MM.1S (cell line): ENCODE measurements around the gene GABRB3.

Source experiments
- DNase-seq: peaks from one replicate; pipeline ENCODE4 v3.0.0-alpha.2; 2015
- H2AFZ ChIP-seq: fragments of 300-600 bp; sonication (generic); 2 replicates; pipeline ENCODE4 v1.6.0; 2016; ENCODE audit warnings: antibody characterized with exemption, low read length
- H3F3A ChIP-seq: fragments of 300-600 bp; sonication (generic); 2 replicates; pipeline ENCODE4 v1.6.1; 2016; ENCODE audit warnings: mild to moderate bottlenecking, antibody characterized with exemption, low read length, moderate library complexity, mixed read lengths; ENCODE audit not compliant: insufficient read depth
- H3K27ac ChIP-seq: fragments of 300-600 bp; sonication (generic); 2 replicates; pipeline ENCODE4 v1.5.1; 2016; ENCODE audit warnings: mild to moderate bottlenecking, low read length
- H3K27me3 ChIP-seq: fragments of 300-600 bp; sonication (generic); replicated peaks from 2 replicates; pipeline ENCODE4 v1.6.0; 2016; ENCODE audit warnings: low read length; ENCODE audit not compliant: insufficient read depth
- H3K36me3 ChIP-seq: fragments of 300-600 bp; sonication (generic); replicated peaks from 2 replicates; pipeline ENCODE4 v1.6.1; 2016; ENCODE audit warnings: mild to moderate bottlenecking, low read length, mixed read lengths; ENCODE audit not compliant: insufficient read depth
- H3K4me1 ChIP-seq: fragments of 300-600 bp; sonication (generic); 2 replicates; pipeline ENCODE4 v1.6.1; 2016; ENCODE audit warnings: low read length, mixed read lengths
- H3K4me2 ChIP-seq: fragments of 300-600 bp; sonication (generic); 2 replicates; pipeline ENCODE4 v1.6.0; 2016; ENCODE audit warnings: low read depth, low read length
- H3K4me3 ChIP-seq: fragments of 300-600 bp; sonication (generic); 2 replicates; pipeline ENCODE4 v1.5.1; 2016; ENCODE audit warnings: low read length, mixed read lengths
- H3K79me2 ChIP-seq: fragments of 300-600 bp; sonication (generic); 2 replicates; pipeline ENCODE4 v1.6.1; 2016; ENCODE audit warnings: mixed run types, low read length, mixed read lengths
- H3K9ac ChIP-seq: fragments of 300-600 bp; sonication (generic); 2 replicates; pipeline ENCODE4 v1.6.1; 2016; ENCODE audit warnings: low read length, mixed read lengths
- H3K9me2 ChIP-seq: fragments of 300-600 bp; sonication (generic); replicated peaks from 2 replicates; pipeline ENCODE4 v1.6.1; 2016; ENCODE audit warnings: mild to moderate bottlenecking, low read length, mixed read lengths; ENCODE audit not compliant: insufficient read depth
- H3K9me3 ChIP-seq: fragments of 300-600 bp; sonication (generic); replicated peaks from 2 replicates; pipeline ENCODE4 v1.6.1; 2016; ENCODE audit warnings: mild to moderate bottlenecking, low read length, mixed read lengths; ENCODE audit not compliant: insufficient read depth
- H4K20me1 ChIP-seq: fragments of 300-600 bp; sonication (generic); 2 replicates; pipeline ENCODE4 v1.6.1; 2016; ENCODE audit warnings: mild to moderate bottlenecking, low read length, moderate library complexity, mixed read lengths; ENCODE audit not compliant: insufficient read depth
- EZH2 ChIP-seq: fragments of 300-600 bp; sonication (generic); optimal IDR thresholded peaks from 2 replicates; pipeline ENCODE3; 2017; ENCODE audit warnings: low read depth, mild to moderate bottlenecking, antibody characterized with exemption, low read length, mixed read lengths
- EZH2phosphoT487 ChIP-seq: fragments of 300-600 bp; sonication (generic); IDR thresholded peaks from 2 replicates; pipeline ENCODE4 v1.6.1; 2018; ENCODE audit warnings: antibody characterized with exemption, low read length
- TF ChIP-seq, protein P1 (sequence below): fragments of 300-600 bp; sonication (generic); IDR thresholded peaks from 2 replicates; pipeline ENCODE4 v1.5.1; 2016; ENCODE audit warnings: antibody characterized with exemption, low read length, mixed read lengths

The GABRB3 gene

DNA sequence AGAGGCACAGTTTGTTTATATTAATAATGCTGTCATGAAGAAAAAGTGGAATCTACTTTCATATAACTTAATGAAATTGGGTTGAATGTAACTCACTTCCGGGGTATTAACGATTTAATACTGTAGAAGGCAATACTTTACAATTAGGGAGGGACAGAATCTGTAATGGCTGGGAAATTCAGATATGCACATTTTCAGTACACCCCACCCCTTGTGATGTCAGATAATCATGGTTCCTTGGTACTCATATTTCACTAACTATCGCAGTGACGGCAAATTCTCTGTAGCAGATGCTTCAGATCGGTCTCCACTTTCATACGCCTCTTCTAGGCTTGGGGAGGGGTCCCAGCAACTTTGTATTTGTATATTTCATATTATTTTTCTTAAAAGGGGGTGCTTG lies 207.3 kb downstream of the GABRB3 start:
- no peaks in the 10 kb centered on the region for H3K9me2 ChIP-seq
- no peaks in the 10 kb centered on the region for H3K4me1 ChIP-seq
- no peak for DNase-seq
- no peak overlapping the region for H3K27ac ChIP-seq
- no peaks in the 10 kb centered on the region for H3K79me2 ChIP-seq
- H3K27me3 ChIP-seq = no peaks in the 10 kb centered on the region
- H3K4me3 ChIP-seq = no peak overlapping the region
- H3F3A ChIP-seq = no peaks in the 10 kb centered on the region
- no peak overlapping the region for H2AFZ ChIP-seq
- H3K36me3 ChIP-seq = no peaks in the 10 kb centered on the region
- TF ChIP-seq EZH2 (no peak), EZH2phosphoT487 (no peak)
- TF ChIP-seq, protein P1, sequence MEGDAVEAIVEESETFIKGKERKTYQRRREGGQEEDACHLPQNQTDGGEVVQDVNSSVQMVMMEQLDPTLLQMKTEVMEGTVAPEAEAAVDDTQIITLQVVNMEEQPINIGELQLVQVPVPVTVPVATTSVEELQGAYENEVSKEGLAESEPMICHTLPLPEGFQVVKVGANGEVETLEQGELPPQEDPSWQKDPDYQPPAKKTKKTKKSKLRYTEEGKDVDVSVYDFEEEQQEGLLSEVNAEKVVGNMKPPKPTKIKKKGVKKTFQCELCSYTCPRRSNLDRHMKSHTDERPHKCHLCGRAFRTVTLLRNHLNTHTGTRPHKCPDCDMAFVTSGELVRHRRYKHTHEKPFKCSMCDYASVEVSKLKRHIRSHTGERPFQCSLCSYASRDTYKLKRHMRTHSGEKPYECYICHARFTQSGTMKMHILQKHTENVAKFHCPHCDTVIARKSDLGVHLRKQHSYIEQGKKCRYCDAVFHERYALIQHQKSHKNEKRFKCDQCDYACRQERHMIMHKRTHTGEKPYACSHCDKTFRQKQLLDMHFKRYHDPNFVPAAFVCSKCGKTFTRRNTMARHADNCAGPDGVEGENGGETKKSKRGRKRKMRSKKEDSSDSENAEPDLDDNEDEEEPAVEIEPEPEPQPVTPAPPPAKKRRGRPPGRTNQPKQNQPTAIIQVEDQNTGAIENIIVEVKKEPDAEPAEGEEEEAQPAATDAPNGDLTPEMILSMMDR = no peak
- H3K9ac ChIP-seq = no peak overlapping the region
- no peaks in the 10 kb centered on the region for H3K9me3 ChIP-seq
- no peaks in the 10 kb centered on the region for H4K20me1 ChIP-seq
- H3K4me2 ChIP-seq = no peak overlapping the region

DNA sequence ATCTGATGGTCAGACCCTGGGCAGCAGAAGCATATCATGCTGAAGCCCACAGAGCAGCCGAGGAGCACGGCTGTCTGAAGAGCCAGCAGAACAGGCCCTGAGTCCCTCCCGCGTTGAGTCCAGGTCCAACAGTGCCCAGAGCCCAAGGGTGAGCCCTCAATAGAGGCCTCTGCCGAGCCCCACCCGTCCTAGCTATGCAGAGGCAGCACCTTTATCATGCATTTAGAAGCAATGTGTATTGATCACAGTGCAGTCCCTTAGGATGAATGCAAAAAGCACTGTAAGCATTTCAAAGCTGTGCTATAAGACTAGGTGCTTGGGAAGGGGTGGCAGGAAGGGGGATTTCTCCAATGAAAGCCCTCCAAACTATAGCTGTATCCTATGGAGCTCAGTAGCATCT lies 208.5 kb downstream of the GABRB3 start:
- Histone ChIP-seq H3K9me3 (no peaks in the 10 kb centered on the region), H2AFZ (no peak overlapping the region), H3K4me2 (no peak overlapping the region), H3K9ac (no peak overlapping the region), H4K20me1 (no peaks in the 10 kb centered on the region), H3K27me3 (no peaks in the 10 kb centered on the region), H3K9me2 (no peaks in the 10 kb centered on the region), H3K4me3 (no peak overlapping the region), H3K4me1 (no peaks in the 10 kb centered on the region), H3K36me3 (no peaks in the 10 kb centered on the region), H3K27ac (no peak overlapping the region), H3K79me2 (no peaks in the 10 kb centered on the region), H3F3A (no peaks in the 10 kb centered on the region)
- no peak for DNase-seq
- TF ChIP-seq EZH2phosphoT487 = no peak
- TF ChIP-seq, protein P1 = no peak
- no peak for TF ChIP-seq EZH2

- Histone ChIP-seq H3K27ac (no peak overlapping the region), H3K36me3 (no peaks in the 10 kb centered on the region), H3K4me2 (no peak overlapping the region), H3K27me3 (no peaks in the 10 kb centered on the region), H3K79me2 (no peaks in the 10 kb centered on the region), H3K9me3 (no peaks in the 10 kb centered on the region), H2AFZ (no peak overlapping the region), H4K20me1 (no peaks in the 10 kb centered on the region), H3K9me2 (no peaks in the 10 kb centered on the region), H3K9ac (no peak overlapping the region), H3K4me1 (no peaks in the 10 kb centered on the region), H3K4me3 (no peak overlapping the region), H3F3A (no peaks in the 10 kb centered on the region)
- no peak for DNase-seq
- TF ChIP-seq, protein P1 = no peak
- no peak for TF ChIP-seq EZH2phosphoT487
- TF ChIP-seq EZH2 = no peak
Measured at GRCh38 chr15:26562336-26562735, 210.5 kb downstream of the GABRB3 start.
